GM12878 (cell line): ENCODE results near the gene ARSJ. TPM values are rescaled to one million over a fixed set of nuclear protein-coding genes. Genes with fewer than 3 reads are reported as not detected.

ENCODE experiments used
- ATAC-seq: fragments of 200-7000 bp; cut with Tn5 transposase; 3 replicates; pipeline ENCODE4 v1.9.1; 2020; ENCODE audit warnings: mild to moderate bottlenecking, moderate library complexity
- BruUV-seq: library from RNA; stranded (reverse); fragments of 400-500 nt; replicated peaks from 2 replicates; lab custom pipeline; 2021; lab: Mats Ljungman, UMichigan
- CTCF ChIA-PET: fragments of 300-600 bp; sonication (Branson Sonifier 250); formaldehyde crosslinking; extraction: SDS; loops from one replicate; lab custom pipeline; 2021; ENCODE audit warnings: inconsistent platforms; lab: Yijun Ruan, JAX
- POLR2A ChIA-PET: fragments of 350-600 bp; formaldehyde crosslinking; extraction: SDS; loops from one replicate; lab custom pipeline; 2021; ENCODE audit warnings: inconsistent platforms; lab: Charles Lee
- RAD21 ChIA-PET: fragments of 300-600 bp; sonication (Branson Sonifier 250); formaldehyde crosslinking; loops from one replicate; lab custom pipeline; 2023; ENCODE audit warnings: antibody characterized with exemption; ENCODE audit not compliant: unreplicated experiment; lab: Charles Lee
- SMC1A ChIA-PET: fragments of 300-600 bp; sonication (Branson Sonifier 250); formaldehyde crosslinking; loops from one replicate; lab custom pipeline; 2023; ENCODE audit not compliant: unreplicated experiment, uncharacterized antibody; lab: Charles Lee
- DNase-seq: peaks from one replicate; pipeline ENCODE4 v3.0.0-alpha.2; 2011; ENCODE audit warnings: low read depth, low spot score
- FAIRE-seq: peaks from 3 replicates; lab custom pipeline; 2011; peaks lifted over from hg19 to GRCh38; lab: Jason Lieb, UNC
- H2AFZ ChIP-seq: 2 replicates; pipeline ENCODE4 v1.6.0; 2011; ENCODE audit warnings: low read depth, low read length, control low read depth; ENCODE audit not compliant: control insufficient read depth
- H3K27ac ChIP-seq: 2 replicates; pipeline ENCODE4 v1.5.1; 2011; ENCODE audit warnings: control low read depth; ENCODE audit not compliant: control insufficient read depth, insufficient read depth
- H3K27me3 ChIP-seq, 2 experiments: replicated peaks in 1 of 2; 2 replicates each; pipeline versions ENCODE4 v1.6.0 to v1.6.1; 2011; ENCODE audit warnings: low read length in 1 of 2; ENCODE audit not compliant: control insufficient read depth in 2 of 2, insufficient read depth in 2 of 2
- H3K36me3 ChIP-seq, 2 experiments: 2 replicates each; pipeline ENCODE4 v1.5.1; 2011; ENCODE audit warnings: low read length in 1 of 2; ENCODE audit not compliant: control insufficient read depth in 2 of 2, insufficient read depth in 2 of 2
- H3K4me1 ChIP-seq: 2 replicates; pipeline ENCODE4 v1.6.1; 2011; ENCODE audit warnings: mild to moderate bottlenecking, low read length, moderate library complexity, mixed read lengths; ENCODE audit not compliant: control insufficient read depth, insufficient read depth
- H3K4me2 ChIP-seq: 2 replicates; pipeline ENCODE4 v1.6.0; 2011; ENCODE audit warnings: control low read depth; ENCODE audit not compliant: control insufficient read depth, insufficient read depth
- H3K4me3 ChIP-seq: fragments of 200-600 bp; sonication (generic); 2 replicates; pipeline ENCODE4 v1.5.1; 2016
- H3K79me2 ChIP-seq: 2 replicates; pipeline ENCODE4 v1.6.0; 2011; ENCODE audit warnings: low read length; ENCODE audit not compliant: control insufficient read depth, insufficient read depth
- H3K9ac ChIP-seq: 2 replicates; pipeline ENCODE4 v1.8.0; 2011; ENCODE audit warnings: low read length, control low read depth, mixed read lengths; ENCODE audit not compliant: control insufficient read depth, insufficient read depth
- H3K9me3 ChIP-seq: replicated peaks from 3 replicates; pipeline ENCODE4 v1.5.1; 2011; ENCODE audit warnings: mild to moderate bottlenecking, low read length; ENCODE audit not compliant: control insufficient read depth, insufficient read depth
- H4K20me1 ChIP-seq: 2 replicates; pipeline ENCODE4 v1.6.0; 2011; ENCODE audit not compliant: control insufficient read depth, insufficient read depth
- HDAC2 ChIP-seq: fragments of 200-600 bp; sonication (generic); IDR thresholded peaks from 2 replicates; pipeline ENCODE4 v1.6.1; 2017
- JUND ChIP-seq: IDR thresholded peaks from 2 replicates; pipeline ENCODE4 v1.6.1; 2012; ENCODE audit warnings: low read depth, mild to moderate bottlenecking, low read length, improper control_type of control experiment, moderate library complexity
- NFYA ChIP-seq: IDR thresholded peaks from 2 replicates; pipeline ENCODE4 v1.6.1; 2011; ENCODE audit warnings: low read depth, mild to moderate bottlenecking, low read length, improper control_type of control experiment, borderline replicate concordance
- NFYB ChIP-seq: IDR thresholded peaks from 2 replicates; pipeline ENCODE4 v1.6.1; 2011; ENCODE audit warnings: low read depth, mild to moderate bottlenecking, low read length, improper control_type of control experiment, moderate library complexity; ENCODE audit not compliant: insufficient read depth
- NRF1 ChIP-seq: conservative IDR thresholded peaks from 2 replicates; pipeline ENCODE4 v1.6.1; 2011; ENCODE audit warnings: mild to moderate bottlenecking, low read depth, low read length, improper control_type of control experiment
- PML ChIP-seq: IDR thresholded peaks from 2 replicates; pipeline ENCODE4 v1.6.1; 2012; ENCODE audit warnings: low read length, inconsistent platforms
- POLR2AphosphoS5 ChIP-seq: IDR thresholded peaks from 2 replicates; pipeline ENCODE4 v1.6.1; 2011; ENCODE audit warnings: mild to moderate bottlenecking, low read length, inconsistent platforms
- RCOR1 ChIP-seq: conservative IDR thresholded peaks from 2 replicates; pipeline ENCODE4 v1.6.1; 2012; ENCODE audit warnings: low read depth, low read length, improper control_type of control experiment
- STAT1 ChIP-seq: fragments of 450-650 bp; conservative IDR thresholded peaks from 2 replicates; pipeline ENCODE4 v1.6.1; 2014; ENCODE audit warnings: antibody characterized with exemption, mild to moderate bottlenecking
- TAF1 ChIP-seq: IDR thresholded peaks from 2 replicates; pipeline ENCODE4 v1.6.1; 2011; ENCODE audit warnings: mild to moderate bottlenecking, low read depth, low read length, borderline replicate concordance
- ZNF217 ChIP-seq: fragments of 450-650 bp; IDR thresholded peaks from 2 replicates; pipeline ENCODE4 v1.6.1; 2017; ENCODE audit warnings: antibody characterized with exemption, mild to moderate bottlenecking
- ZNF274 ChIP-seq: IDR thresholded peaks from one replicate; pipeline ENCODE4 v1.8.0; 2011; ENCODE audit not compliant: insufficient read length, insufficient read depth
- WGBS: methylation state at CpG from one replicate; pipeline ENCODE4 v1.1.6; 2016; ENCODE audit warnings: low lambda C conversion rate; ENCODE audit not compliant: insufficient replicate concordance, insufficient coverage; ENCODE audit errors: missing lambda C conversion rate; 5-methylcytosine and 5-hydroxymethylcytosine counted together
- in situ Hi-C: fragments of 300-500 bp; cut with MboI; formaldehyde crosslinking; loops from 9 replicates; pipeline ENCODE4 v1.14.3; 2018; ENCODE audit warnings: mixed read lengths
- intact Hi-C: fragments of 100-400 bp; cut with micrococcal nuclease; formaldehyde crosslinking; loops from one replicate; pipeline ENCODE4 v1.14.2; 2022; ENCODE audit not compliant: unreplicated experiment
- polyA plus RNA-seq, 11 experiments: library from polyadenylated mRNA; depleted of rRNA in 4 of 11; unstranded in 6 of 11; stranded (reverse) in 5 of 11; fragments of >200 nt; fragmentation: Nextera tagmentation in 4 of 11; fragmentation: Illumina TruSeq in 1 of 11; extraction: Ambion mirVana in 4 of 11; extraction: Trizol in 1 of 11; gene quantifications; 1 replicate in 1 of 11; 2 replicates in 10 of 11; pipeline versions ENCODE4 v1.2.1 to v1.2.3, GENCODE V29; 2011 to 2016; ENCODE audit warnings: inconsistent platforms in 2 of 11, missing spikeins in 2 of 11, low read depth in 1 of 11
- total RNA-seq, 4 experiments: library from RNA; depleted of rRNA in 3 of 4; stranded (reverse); fragments of >200 nt in 3 of 4; fragmentation: Illumina TruSeq in 1 of 4; extraction: Trizol in 1 of 4; gene quantifications; 2 replicates each; pipeline versions ENCODE4 v1.2.1 to v1.2.3, GENCODE V29; 2013 to 2021
- TF ChIP-seq, protein P1 (sequence below): fragments of 450-650 bp; IDR thresholded peaks from 2 replicates; pipeline ENCODE4 v1.6.1; 2017; ENCODE audit warnings: mild to moderate bottlenecking
- TF ChIP-seq, protein P2 (sequence below): IDR thresholded peaks from 2 replicates; pipeline ENCODE4 v1.6.1; 2012; ENCODE audit warnings: improper control_type of control experiment, low read depth, low read length; ENCODE audit not compliant: insufficient replicate concordance
- TF ChIP-seq, protein P3 (sequence below): fragments of 150-350 bp; IDR thresholded peaks from 2 replicates; pipeline ENCODE4 v1.6.1; 2016; ENCODE audit warnings: low read depth, low read length

Gene ARSJ
- total and polyA plus RNA-seq, 10 of the 15 experiments (the other 5 are each of a cell fraction or from before 2014, with no cell fraction given), result under 0.01 to 0.19 (median 0.04) TPM; not detected in 5

DNA sequence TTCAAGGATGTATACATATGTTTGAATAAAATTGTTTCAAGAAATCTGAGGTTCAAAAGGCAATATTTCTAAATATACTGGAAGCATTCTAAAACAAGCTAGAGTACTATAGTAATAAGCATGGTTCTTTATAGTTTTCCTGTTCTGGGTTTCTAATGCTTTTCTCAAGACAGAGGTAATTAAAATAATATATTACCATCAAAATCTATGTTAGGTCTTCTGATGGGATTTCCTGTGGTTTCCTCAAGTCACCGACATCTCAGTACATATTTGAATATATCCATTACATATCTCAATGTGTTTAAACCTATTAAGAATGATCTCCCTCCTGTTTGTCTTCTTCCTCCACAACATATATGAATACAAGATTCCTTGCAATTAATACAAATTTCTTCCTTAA lies 25.6 kb downstream of the ARSJ start:
- Histone ChIP-seq H4K20me1 (no peaks in the 10 kb centered on the region), H3K4me3 (no peak overlapping the region), H3K27ac (no peak overlapping the region), H3K9me3 (no peaks in the 10 kb centered on the region), H3K36me3 (no peaks in the 10 kb centered on the region), H3K4me2 (no peak overlapping the region), H3K79me2 (no peaks in the 10 kb centered on the region), H3K9ac (no peak overlapping the region), H3K4me1 (no peaks in the 10 kb centered on the region), H2AFZ (no peak overlapping the region), H3K27me3 (no peaks in the 10 kb centered on the region)
- ChIA-PET SMC1A (interaction anchor here (0.8 to 10.8 kb wide), 18 partner anchors 9 to 563 kb away, joined by 3 to 145 read pairs (median 5); no protein-coding TSS in a partner anchor), CTCF (interaction anchor here (0.7 to 5.0 kb wide), 11 partner anchors 11 to 559 kb away, joined by 3 to 94 read pairs (median 8); no protein-coding TSS in a partner anchor), POLR2A (no interaction called here), RAD21 (interaction anchor here (1.0 to 5.0 kb wide), 6 partner anchors 72 to 421 kb away, joined by 3 to 60 read pairs (median 4); no protein-coding TSS in a partner anchor)
- no TSS peak for BruUV-seq
- in situ Hi-C loops, result loop anchor here (10.0 kb wide), 1 partner anchor 431 kb away; no protein-coding TSS in a partner anchor
- ATAC-seq (no peak), DNase-seq (no peak), FAIRE-seq (no peak)
- intact Hi-C loops, result loop anchor here (5.0 to 10.0 kb wide), 3 partner anchors 172 to 741 kb away; no protein-coding TSS in a partner anchor
- 0% methylated on average over 1 of the region's 1 CpG for WGBS
- TF ChIP-seq NRF1, result no peak
- TF ChIP-seq TAF1, result no peak
- no peak for TF ChIP-seq HDAC2
- TF ChIP-seq, protein P1, sequence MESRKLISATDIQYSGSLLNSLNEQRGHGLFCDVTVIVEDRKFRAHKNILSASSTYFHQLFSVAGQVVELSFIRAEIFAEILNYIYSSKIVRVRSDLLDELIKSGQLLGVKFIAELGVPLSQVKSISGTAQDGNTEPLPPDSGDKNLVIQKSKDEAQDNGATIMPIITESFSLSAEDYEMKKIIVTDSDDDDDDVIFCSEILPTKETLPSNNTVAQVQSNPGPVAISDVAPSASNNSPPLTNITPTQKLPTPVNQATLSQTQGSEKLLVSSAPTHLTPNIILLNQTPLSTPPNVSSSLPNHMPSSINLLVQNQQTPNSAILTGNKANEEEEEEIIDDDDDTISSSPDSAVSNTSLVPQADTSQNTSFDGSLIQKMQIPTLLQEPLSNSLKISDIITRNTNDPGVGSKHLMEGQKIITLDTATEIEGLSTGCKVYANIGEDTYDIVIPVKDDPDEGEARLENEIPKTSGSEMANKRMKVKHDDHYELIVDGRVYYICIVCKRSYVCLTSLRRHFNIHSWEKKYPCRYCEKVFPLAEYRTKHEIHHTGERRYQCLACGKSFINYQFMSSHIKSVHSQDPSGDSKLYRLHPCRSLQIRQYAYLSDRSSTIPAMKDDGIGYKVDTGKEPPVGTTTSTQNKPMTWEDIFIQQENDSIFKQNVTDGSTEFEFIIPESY, result no peak
- no peak for TF ChIP-seq STAT1
- TF ChIP-seq, protein P2, sequence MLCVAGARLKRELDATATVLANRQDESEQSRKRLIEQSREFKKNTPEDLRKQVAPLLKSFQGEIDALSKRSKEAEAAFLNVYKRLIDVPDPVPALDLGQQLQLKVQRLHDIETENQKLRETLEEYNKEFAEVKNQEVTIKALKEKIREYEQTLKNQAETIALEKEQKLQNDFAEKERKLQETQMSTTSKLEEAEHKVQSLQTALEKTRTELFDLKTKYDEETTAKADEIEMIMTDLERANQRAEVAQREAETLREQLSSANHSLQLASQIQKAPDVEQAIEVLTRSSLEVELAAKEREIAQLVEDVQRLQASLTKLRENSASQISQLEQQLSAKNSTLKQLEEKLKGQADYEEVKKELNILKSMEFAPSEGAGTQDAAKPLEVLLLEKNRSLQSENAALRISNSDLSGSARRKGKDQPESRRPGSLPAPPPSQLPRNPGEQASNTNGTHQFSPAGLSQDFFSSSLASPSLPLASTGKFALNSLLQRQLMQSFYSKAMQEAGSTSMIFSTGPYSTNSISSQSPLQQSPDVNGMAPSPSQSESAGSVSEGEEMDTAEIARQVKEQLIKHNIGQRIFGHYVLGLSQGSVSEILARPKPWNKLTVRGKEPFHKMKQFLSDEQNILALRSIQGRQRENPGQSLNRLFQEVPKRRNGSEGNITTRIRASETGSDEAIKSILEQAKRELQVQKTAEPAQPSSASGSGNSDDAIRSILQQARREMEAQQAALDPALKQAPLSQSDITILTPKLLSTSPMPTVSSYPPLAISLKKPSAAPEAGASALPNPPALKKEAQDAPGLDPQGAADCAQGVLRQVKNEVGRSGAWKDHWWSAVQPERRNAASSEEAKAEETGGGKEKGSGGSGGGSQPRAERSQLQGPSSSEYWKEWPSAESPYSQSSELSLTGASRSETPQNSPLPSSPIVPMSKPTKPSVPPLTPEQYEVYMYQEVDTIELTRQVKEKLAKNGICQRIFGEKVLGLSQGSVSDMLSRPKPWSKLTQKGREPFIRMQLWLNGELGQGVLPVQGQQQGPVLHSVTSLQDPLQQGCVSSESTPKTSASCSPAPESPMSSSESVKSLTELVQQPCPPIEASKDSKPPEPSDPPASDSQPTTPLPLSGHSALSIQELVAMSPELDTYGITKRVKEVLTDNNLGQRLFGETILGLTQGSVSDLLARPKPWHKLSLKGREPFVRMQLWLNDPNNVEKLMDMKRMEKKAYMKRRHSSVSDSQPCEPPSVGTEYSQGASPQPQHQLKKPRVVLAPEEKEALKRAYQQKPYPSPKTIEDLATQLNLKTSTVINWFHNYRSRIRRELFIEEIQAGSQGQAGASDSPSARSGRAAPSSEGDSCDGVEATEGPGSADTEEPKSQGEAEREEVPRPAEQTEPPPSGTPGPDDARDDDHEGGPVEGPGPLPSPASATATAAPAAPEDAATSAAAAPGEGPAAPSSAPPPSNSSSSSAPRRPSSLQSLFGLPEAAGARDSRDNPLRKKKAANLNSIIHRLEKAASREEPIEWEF, result no peak
- TF ChIP-seq RCOR1, result no peak
- TF ChIP-seq, protein P3, sequence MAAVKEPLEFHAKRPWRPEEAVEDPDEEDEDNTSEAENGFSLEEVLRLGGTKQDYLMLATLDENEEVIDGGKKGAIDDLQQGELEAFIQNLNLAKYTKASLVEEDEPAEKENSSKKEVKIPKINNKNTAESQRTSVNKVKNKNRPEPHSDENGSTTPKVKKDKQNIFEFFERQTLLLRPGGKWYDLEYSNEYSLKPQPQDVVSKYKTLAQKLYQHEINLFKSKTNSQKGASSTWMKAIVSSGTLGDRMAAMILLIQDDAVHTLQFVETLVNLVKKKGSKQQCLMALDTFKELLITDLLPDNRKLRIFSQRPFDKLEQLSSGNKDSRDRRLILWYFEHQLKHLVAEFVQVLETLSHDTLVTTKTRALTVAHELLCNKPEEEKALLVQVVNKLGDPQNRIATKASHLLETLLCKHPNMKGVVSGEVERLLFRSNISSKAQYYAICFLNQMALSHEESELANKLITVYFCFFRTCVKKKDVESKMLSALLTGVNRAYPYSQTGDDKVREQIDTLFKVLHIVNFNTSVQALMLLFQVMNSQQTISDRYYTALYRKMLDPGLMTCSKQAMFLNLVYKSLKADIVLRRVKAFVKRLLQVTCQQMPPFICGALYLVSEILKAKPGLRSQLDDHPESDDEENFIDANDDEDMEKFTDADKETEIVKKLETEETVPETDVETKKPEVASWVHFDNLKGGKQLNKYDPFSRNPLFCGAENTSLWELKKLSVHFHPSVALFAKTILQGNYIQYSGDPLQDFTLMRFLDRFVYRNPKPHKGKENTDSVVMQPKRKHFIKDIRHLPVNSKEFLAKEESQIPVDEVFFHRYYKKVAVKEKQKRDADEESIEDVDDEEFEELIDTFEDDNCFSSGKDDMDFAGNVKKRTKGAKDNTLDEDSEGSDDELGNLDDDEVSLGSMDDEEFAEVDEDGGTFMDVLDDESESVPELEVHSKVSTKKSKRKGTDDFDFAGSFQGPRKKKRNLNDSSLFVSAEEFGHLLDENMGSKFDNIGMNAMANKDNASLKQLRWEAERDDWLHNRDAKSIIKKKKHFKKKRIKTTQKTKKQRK, result no peak
- TF ChIP-seq NFYB, result no peak
- no peak for TF ChIP-seq POLR2AphosphoS5
- TF ChIP-seq PML, result no peak
- no peak for TF ChIP-seq ZNF217
- no peak for TF ChIP-seq JUND
- TF ChIP-seq NFYA, result no peak
- TF ChIP-seq ZNF274, result no peak
